Suprapubic skin (tissue), 3 donors: Measurements from ENCODE around the gene PLEKHO2.

ENCODE experiments used
- CTCF ChIP-seq, 2 donors: fragments of 200-600 bp in 1 of 2; fragments of 450-650 bp in 1 of 2; sonication (generic) in 1 of 2; IDR thresholded peaks; one replicate each; pipeline ENCODE4 v1.5.1; 2016 to 2019; ENCODE audit warnings: antibody characterized with exemption in 2 of 2, mild to moderate bottlenecking in 1 of 2, moderate library complexity in 1 of 2
- EP300 ChIP-seq: sonication (generic); formaldehyde crosslinking; IDR thresholded peaks from one replicate; pipeline ENCODE4 v1.6.1; 2017; ENCODE audit warnings: antibody characterized with exemption

DNA sequence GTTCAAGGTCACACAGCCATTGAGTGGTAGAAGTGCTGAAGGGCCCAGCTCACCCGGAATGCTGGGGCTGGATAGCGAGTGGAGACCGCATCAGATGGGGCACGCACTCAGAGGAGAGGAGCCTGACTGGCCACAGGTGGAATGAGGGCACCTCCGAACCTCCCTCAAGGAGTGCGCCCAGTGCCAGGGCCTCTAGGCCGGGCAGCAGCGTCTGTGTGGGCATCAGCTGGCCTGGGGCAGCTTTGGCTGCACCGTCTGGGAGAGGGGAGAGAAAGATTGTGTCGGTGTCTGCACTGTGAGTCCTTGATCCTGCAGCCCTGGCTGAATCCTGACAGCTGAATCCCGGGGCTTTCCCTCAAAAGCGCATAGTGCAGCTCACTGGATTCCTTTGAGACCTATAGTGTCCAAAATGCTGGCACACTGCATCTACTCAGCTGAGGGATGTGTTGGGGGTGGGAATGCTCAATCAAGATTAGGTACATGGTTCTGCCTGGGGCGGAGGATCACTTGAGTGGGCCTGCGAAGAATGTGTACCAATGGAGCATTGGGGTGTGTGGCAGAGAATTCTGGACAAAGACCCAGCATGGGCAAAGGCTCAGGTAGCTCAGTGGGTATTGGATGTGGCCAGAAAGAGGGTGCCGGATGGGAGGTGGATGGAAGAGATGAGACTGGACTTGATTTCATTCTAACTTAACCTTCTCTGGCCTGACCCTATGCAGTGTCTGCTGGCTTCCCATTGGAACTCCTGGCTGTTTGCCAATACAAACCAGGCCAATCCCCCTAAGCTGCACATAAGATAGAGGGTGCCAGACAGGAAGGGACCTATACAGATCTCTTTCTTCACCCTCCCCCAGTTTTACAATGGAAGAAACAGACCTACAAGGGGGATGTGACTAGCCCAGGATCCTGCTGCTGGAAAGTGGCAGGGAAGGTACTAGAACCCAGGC lies 70.9 kb downstream of the PLEKHO2 start:
- no peak for TF ChIP-seq EP300
- no peak for TF ChIP-seq CTCF (IDR thresholded peaks at IDR 0.05)
